T-helper 2 cell treated with Interferon-gamma antibody and Interleukin-4, amounts not matched to agents 5 μg/mL and 100 μg/mL, for 36 hours (primary cell): ENCODE data around the gene CD37.
"Not testable (repeated sequence)": the region's sequence is repeated elsewhere in the genome, so short reads cannot be mapped to it uniquely, and the experiment has no call there.

ENCODE experiments used
- DNase-seq: peaks from one replicate; pipeline ENCODE4 v3.0.0; 2021; ENCODE audit warnings: low spot score
- H3K27ac Mint-ChIP-seq: one replicate; pipeline ENCODE4 v1.8.0; 2021; ENCODE audit warnings: mild to moderate bottlenecking, mixed read lengths
- H3K27me3 Mint-ChIP-seq: one replicate; pipeline ENCODE4 v1.8.0; 2021; ENCODE audit warnings: low read depth, mixed read lengths
- H3K36me3 Mint-ChIP-seq: one replicate; pipeline ENCODE4 v1.8.0; 2021; ENCODE audit warnings: low read depth, mixed read lengths
- H3K4me1 Mint-ChIP-seq: one replicate; pipeline ENCODE4 v1.8.0; 2021; ENCODE audit warnings: low read depth, mixed read lengths
- H3K4me3 Mint-ChIP-seq: one replicate; pipeline ENCODE4 v1.8.0; 2022; ENCODE audit warnings: mild to moderate bottlenecking, moderate library complexity, mixed read lengths
- H3K9me3 Mint-ChIP-seq: one replicate; pipeline ENCODE4 v1.8.0; 2021; ENCODE audit warnings: mixed read lengths

The CD37 gene

GRCh38 chr19:49366110-49366509, 30.9 kb downstream of the CD37 start:
- no peaks in the 10 kb centered on the region for H3K36me3 Mint-ChIP-seq
- H3K4me3 Mint-ChIP-seq, result no peak overlapping the region
- H3K9me3 Mint-ChIP-seq, result peaks cover 9% of the 10 kb centered on the region
- peaks cover 4% of the 10 kb centered on the region for H3K4me1 Mint-ChIP-seq
- peaks cover 18% of the 10 kb centered on the region for H3K27me3 Mint-ChIP-seq
- DNase-seq, result no peak
- H3K27ac Mint-ChIP-seq, result no peak overlapping the region

- no peak for DNase-seq
- H3K27ac Mint-ChIP-seq, result no peak overlapping the region
- H3K4me3 Mint-ChIP-seq, result no peak overlapping the region
- no peaks in the 10 kb centered on the region for H3K36me3 Mint-ChIP-seq
- no peaks in the 10 kb centered on the region for H3K4me1 Mint-ChIP-seq
- H3K9me3 Mint-ChIP-seq, result peaks cover 9% of the 10 kb centered on the region
- H3K27me3 Mint-ChIP-seq, result peaks cover 8% of the 10 kb centered on the region
These were observed 33.6 kb downstream of the CD37 start for GRCh38 chr19:49368711-49369358.

GRCh38 chr19:49371184-49371583, 36.0 kb downstream of the CD37 start:
- Mint-ChIP-seq H3K4me1 (no peaks in the 10 kb centered on the region), H3K9me3 (peaks cover 9% of the 10 kb centered on the region), H3K27me3 (peaks cover 3% of the 10 kb centered on the region), H3K4me3 (no peak overlapping the region), H3K27ac (no peak overlapping the region), H3K36me3 (no peaks in the 10 kb centered on the region)
- DNase-seq, result no peak

- H3K9me3 Mint-ChIP-seq, DNase-seq, H3K36me3 Mint-ChIP-seq, H3K27ac Mint-ChIP-seq, H3K27me3 Mint-ChIP-seq, H3K4me3 Mint-ChIP-seq, H3K4me1 Mint-ChIP-seq: not testable (repeated sequence)
These were observed 38.0 kb downstream of the CD37 start for GRCh38 chr19:49373174-49373573.

GRCh38 chr19:49374665-49375434, 39.6 kb downstream of the CD37 start:
- DNase-seq, result no peak
- H3K9me3 Mint-ChIP-seq, result peaks cover 4% of the 10 kb centered on the region
- no peaks in the 10 kb centered on the region for H3K36me3 Mint-ChIP-seq
- peaks cover 2% of the 10 kb centered on the region for H3K27me3 Mint-ChIP-seq
- no peak overlapping the region for H3K27ac Mint-ChIP-seq
- no peak overlapping the region for H3K4me3 Mint-ChIP-seq
- no peaks in the 10 kb centered on the region for H3K4me1 Mint-ChIP-seq

- DNase-seq, result no peak
- Mint-ChIP-seq H3K4me1 (no peaks in the 10 kb centered on the region), H3K27me3 (peaks cover 2% of the 10 kb centered on the region), H3K27ac (no peak overlapping the region), H3K9me3 (peaks cover 11% of the 10 kb centered on the region), H3K36me3 (no peaks in the 10 kb centered on the region), H3K4me3 (no peak overlapping the region)
These were observed 43.3 kb downstream of the CD37 start for GRCh38 chr19:49378512-49378911.

GRCh38 chr19:49380391-49380790, 45.2 kb downstream of the CD37 start:
- DNase-seq, result no peak
- peaks cover 6% of the 10 kb centered on the region for H3K27me3 Mint-ChIP-seq
- H3K4me3 Mint-ChIP-seq, result no peak overlapping the region
- no peaks in the 10 kb centered on the region for H3K36me3 Mint-ChIP-seq
- peaks cover 14% of the 10 kb centered on the region for H3K9me3 Mint-ChIP-seq
- H3K27ac Mint-ChIP-seq, result no peak overlapping the region
- peaks cover 2% of the 10 kb centered on the region for H3K4me1 Mint-ChIP-seq

GRCh38 chr19:49382639-49383038, 47.4 kb downstream of the CD37 start:
- DNase-seq, result no peak
- Mint-ChIP-seq H3K4me1 (peaks cover 4% of the 10 kb centered on the region), H3K4me3 (no peak overlapping the region), H3K9me3 (peaks cover 14% of the 10 kb centered on the region), H3K27ac (no peak overlapping the region), H3K27me3 (peaks cover 4% of the 10 kb centered on the region), H3K36me3 (no peaks in the 10 kb centered on the region)

GRCh38 chr19:49383599-49383998, 48.4 kb downstream of the CD37 start:
- Mint-ChIP-seq H3K9me3 (peaks cover 14% of the 10 kb centered on the region), H3K36me3 (no peaks in the 10 kb centered on the region), H3K27me3 (peaks cover 4% of the 10 kb centered on the region), H3K27ac (no peak overlapping the region), H3K4me1 (peaks cover 4% of the 10 kb centered on the region), H3K4me3 (no peak overlapping the region)
- DNase-seq, result no peak

- Mint-ChIP-seq H3K4me1 (peaks cover 15% of the 10 kb centered on the region), H3K9me3 (peaks cover 5% of the 10 kb centered on the region), H3K27me3 (peaks cover 7% of the 10 kb centered on the region), H3K27ac (peak within 1 kb of the TSS; percentile 54), H3K4me3 (peak within 1 kb of the TSS; percentile 18), H3K36me3 (no peaks in the 10 kb centered on the region)
- DNase-seq, result peak; percentile 54
These were observed 52.7 kb downstream of the CD37 start, which contains the start of gene KASH5 for GRCh38 chr19:49387936-49388372. KASH5 (plus strand) TSS chr19:49388249; CDS start chr19:49390884, 2,635 bp downstream.

- Mint-ChIP-seq H3K9me3 (no peaks in the 10 kb centered on the region), H3K27me3 (peaks cover 2% of the 10 kb centered on the region), H3K4me1 (peaks cover 13% of the 10 kb centered on the region), H3K36me3 (no peaks in the 10 kb centered on the region), H3K4me3 (no peak overlapping the region), H3K27ac (no peak overlapping the region)
- no peak for DNase-seq
These were observed 54.2 kb downstream of the CD37 start for GRCh38 chr19:49389406-49389805.
